Measurements from ENCODE around the gene RAD51B.

Gene RAD51B

DNA sequence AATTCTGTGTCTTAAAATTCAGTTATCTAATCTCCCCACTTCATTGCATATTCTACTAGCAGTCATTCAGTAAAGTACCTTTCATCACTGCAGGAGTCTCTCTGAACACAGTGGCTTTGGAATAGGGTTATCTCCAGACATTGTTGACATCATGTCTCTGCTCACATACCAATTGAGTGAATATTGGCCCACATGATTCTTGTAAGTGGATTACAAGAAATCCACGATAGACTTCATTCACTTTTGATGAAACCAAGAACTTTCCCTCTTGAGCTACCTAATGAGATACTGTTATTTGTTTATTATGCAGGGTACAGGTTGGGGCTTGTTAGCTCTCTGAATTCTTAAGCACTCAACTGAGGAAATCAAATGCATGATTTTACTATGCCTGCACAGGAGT lies 284.9 kb downstream of the RAD51B start (continued):
- TF ChIP-seq KLF1 (tag by site-specific recombination; IDR thresholded peaks at IDR 0.05) (no peak), ZBTB8A (tag by site-specific recombination; IDR thresholded peaks at IDR 0.05) (0 out of 2 replicates have a peak, but pooled peaks have one; percentile 18), KLF17 (tag by site-specific recombination; IDR thresholded peaks at IDR 0.05) (no peak), ZNF473 (tag by site-specific recombination; IDR thresholded peaks at IDR 0.05) (no peak), ZNF10 (tag by site-specific recombination; IDR thresholded peaks at IDR 0.05) (peak; percentile 41; the same call in 1 of the 2 replicates), FEZF1 (tag by site-specific recombination; IDR thresholded peaks at IDR 0.05) (peak; percentile 93), ZNF544 (tag by site-specific recombination; IDR thresholded peaks at IDR 0.05) (no peak), ZNF677 (tag by site-specific recombination; IDR thresholded peaks at IDR 0.05) (no peak), ZNF223 (tag by site-specific recombination; IDR thresholded peaks at IDR 0.05) (no peak), GLIS2 (tag by site-specific recombination; IDR thresholded peaks at IDR 0.05) (no peak), ZNF530 (tag by site-specific recombination; IDR thresholded peaks at IDR 0.05; ENCODE audit: low read depth) (no peak), HIC1 (tag by site-specific recombination; IDR thresholded peaks at IDR 0.05) (peak; percentile 90), ZNF426 (tag by site-specific recombination; IDR thresholded peaks at IDR 0.05) (no peak), ZNF792 (tag by site-specific recombination; IDR thresholded peaks at IDR 0.05) (no peak), ZNF341 (tag by site-specific recombination; IDR thresholded peaks at IDR 0.05; ENCODE audit: low read depth) (no peak), ZNF24 (tag by site-specific recombination; IDR thresholded peaks at IDR 0.05) (peak; percentile 99), ZNF214 (tag by site-specific recombination; IDR thresholded peaks at IDR 0.05; ENCODE audit: borderline replicate concordance) (no peak), IKZF3 (tag by site-specific recombination; IDR thresholded peaks at IDR 0.05) (peak; percentile 90), ZNF837 (tag by site-specific recombination; IDR thresholded peaks at IDR 0.05) (no peak), SCRT1 (tag by site-specific recombination; IDR thresholded peaks at IDR 0.05; ENCODE audit: borderline replicate concordance) (peak; percentile 85; the same call in 1 of the 2 replicates), ZNF18 (tag by site-specific recombination; IDR thresholded peaks at IDR 0.05) (peak; percentile 85), ZNF140 (tag by site-specific recombination; IDR thresholded peaks at IDR 0.05) (no peak), ZNF132 (tag by site-specific recombination; IDR thresholded peaks at IDR 0.05; ENCODE audit: borderline replicate concordance) (no peak), ZNF211 (tag by site-specific recombination; IDR thresholded peaks at IDR 0.05; ENCODE audit: low read depth) (no peak), GLI2 (tag by site-specific recombination; IDR thresholded peaks at IDR 0.05; ENCODE audit: borderline replicate concordance, low read depth) (peak; percentile 67; the same call in 1 of the 2 replicates), ZNF776 (tag by site-specific recombination; IDR thresholded peaks at IDR 0.05; ENCODE audit: borderline replicate concordance) (no peak), ZNF2 (tag by site-specific recombination; IDR thresholded peaks at IDR 0.05) (no peak), ZNF843 (tag by site-specific recombination; IDR thresholded peaks at IDR 0.05) (peak; percentile 96), GLI4 (tag by site-specific recombination; IDR thresholded peaks at IDR 0.05) (no peak), KLF9 (tag by site-specific recombination; IDR thresholded peaks at IDR 0.05; ENCODE audit: low read depth) (no peak)
- TF ChIP-seq, protein P1, sequence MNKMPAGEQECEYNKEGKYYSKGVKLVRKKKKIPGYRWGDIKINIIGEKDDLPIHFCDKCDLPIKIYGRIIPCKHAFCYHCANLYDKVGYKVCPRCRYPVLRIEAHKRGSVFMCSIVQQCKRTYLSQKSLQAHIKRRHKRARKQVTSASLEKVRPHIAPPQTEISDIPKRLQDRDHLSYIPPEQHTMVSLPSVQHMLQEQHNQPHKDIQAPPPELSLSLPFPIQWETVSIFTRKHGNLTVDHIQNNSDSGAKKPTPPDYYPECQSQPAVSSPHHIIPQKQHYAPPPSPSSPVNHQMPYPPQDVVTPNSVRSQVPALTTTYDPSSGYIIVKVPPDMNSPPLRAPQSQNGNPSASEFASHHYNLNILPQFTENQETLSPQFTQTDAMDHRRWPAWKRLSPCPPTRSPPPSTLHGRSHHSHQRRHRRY (tag by site-specific recombination; IDR thresholded peaks at IDR 0.05) = no peak
- TF ChIP-seq, protein P2, sequence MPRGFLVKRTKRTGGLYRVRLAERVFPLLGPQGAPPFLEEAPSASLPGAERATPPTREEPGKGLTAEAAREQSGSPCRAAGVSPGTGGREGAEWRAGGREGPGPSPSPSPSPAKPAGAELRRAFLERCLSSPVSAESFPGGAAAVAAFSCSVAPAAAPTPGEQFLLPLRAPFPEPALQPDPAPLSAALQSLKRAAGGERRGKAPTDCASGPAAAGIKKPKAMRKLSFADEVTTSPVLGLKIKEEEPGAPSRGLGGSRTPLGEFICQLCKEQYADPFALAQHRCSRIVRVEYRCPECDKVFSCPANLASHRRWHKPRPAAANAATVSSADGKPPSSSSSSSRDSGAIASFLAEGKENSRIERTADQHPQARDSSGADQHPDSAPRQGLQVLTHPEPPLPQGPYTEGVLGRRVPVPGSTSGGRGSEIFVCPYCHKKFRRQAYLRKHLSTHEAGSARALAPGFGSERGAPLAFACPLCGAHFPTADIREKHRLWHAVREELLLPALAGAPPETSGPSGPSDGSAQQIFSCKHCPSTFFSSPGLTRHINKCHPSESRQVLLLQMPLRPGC (tag by site-specific recombination; IDR thresholded peaks at IDR 0.05) = peak; percentile 85
- TF ChIP-seq, protein P3, sequence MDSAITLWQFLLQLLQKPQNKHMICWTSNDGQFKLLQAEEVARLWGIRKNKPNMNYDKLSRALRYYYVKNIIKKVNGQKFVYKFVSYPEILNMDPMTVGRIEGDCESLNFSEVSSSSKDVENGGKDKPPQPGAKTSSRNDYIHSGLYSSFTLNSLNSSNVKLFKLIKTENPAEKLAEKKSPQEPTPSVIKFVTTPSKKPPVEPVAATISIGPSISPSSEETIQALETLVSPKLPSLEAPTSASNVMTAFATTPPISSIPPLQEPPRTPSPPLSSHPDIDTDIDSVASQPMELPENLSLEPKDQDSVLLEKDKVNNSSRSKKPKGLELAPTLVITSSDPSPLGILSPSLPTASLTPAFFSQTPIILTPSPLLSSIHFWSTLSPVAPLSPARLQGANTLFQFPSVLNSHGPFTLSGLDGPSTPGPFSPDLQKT (IDR thresholded peaks at IDR 0.05; ENCODE audit: borderline replicate concordance, low read depth, low read length) = no peak

All from HEK293 (cell line).